Measurements from ENCODE around the gene ACSF3. TPM values are rescaled to one million over a fixed set of nuclear protein-coding genes. Genes with fewer than 3 reads are reported as not detected.
"Not testable (repeated sequence)": the region's sequence is repeated elsewhere in the genome, so short reads cannot be mapped to it uniquely, and the experiment has no call there.

The ACSF3 gene
- total RNA-seq, 4 donors from 2014 or later = 17.8 to 20.7 (median 19.4) TPM

DNA sequence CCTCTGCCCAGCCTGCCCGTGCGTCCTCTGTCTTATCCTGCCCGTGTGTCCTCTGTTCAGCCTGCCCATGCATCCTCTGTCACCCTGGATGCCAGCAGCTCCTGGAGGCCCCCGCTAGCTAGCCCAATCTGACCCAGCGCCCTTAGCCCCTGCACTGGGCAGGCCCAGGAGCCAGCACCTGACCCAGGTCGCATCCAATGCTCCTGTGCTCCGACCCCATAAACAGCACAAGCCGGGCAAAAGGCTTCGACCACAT, 91.0 kb downstream of the ACSF3 start:
- Histone ChIP-seq H3K27ac (no peak overlapping the region), H3K36me3 (peaks cover 0 to 11% of the 10 kb centered on the region in 2 donors), H3K9me3 (no peaks in the 10 kb centered on the region), H3K4me1 (no peaks in the 10 kb centered on the region), H3K27me3 (no peaks in the 10 kb centered on the region), H3K4me3 (no peak overlapping the region)
- TF ChIP-seq, protein P1, sequence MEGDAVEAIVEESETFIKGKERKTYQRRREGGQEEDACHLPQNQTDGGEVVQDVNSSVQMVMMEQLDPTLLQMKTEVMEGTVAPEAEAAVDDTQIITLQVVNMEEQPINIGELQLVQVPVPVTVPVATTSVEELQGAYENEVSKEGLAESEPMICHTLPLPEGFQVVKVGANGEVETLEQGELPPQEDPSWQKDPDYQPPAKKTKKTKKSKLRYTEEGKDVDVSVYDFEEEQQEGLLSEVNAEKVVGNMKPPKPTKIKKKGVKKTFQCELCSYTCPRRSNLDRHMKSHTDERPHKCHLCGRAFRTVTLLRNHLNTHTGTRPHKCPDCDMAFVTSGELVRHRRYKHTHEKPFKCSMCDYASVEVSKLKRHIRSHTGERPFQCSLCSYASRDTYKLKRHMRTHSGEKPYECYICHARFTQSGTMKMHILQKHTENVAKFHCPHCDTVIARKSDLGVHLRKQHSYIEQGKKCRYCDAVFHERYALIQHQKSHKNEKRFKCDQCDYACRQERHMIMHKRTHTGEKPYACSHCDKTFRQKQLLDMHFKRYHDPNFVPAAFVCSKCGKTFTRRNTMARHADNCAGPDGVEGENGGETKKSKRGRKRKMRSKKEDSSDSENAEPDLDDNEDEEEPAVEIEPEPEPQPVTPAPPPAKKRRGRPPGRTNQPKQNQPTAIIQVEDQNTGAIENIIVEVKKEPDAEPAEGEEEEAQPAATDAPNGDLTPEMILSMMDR (IDR thresholded peaks at IDR 0.05 in 4 of 5, conservative IDR thresholded peaks at IDR 0.05 in 1 of 5) = no peak
- TF ChIP-seq POLR2A (IDR thresholded peaks at IDR 0.05) = no peak
- ATAC-seq (no peak), DNase-seq (no peak)
- intact Hi-C loops (cut with DNase I; ENCODE audit: low total_unique reads) (no loop called here), in situ Hi-C loops (cut with MboI; ENCODE audit: low sequenced_read_pairs in 4 of 4) (no loop called here)

DNA sequence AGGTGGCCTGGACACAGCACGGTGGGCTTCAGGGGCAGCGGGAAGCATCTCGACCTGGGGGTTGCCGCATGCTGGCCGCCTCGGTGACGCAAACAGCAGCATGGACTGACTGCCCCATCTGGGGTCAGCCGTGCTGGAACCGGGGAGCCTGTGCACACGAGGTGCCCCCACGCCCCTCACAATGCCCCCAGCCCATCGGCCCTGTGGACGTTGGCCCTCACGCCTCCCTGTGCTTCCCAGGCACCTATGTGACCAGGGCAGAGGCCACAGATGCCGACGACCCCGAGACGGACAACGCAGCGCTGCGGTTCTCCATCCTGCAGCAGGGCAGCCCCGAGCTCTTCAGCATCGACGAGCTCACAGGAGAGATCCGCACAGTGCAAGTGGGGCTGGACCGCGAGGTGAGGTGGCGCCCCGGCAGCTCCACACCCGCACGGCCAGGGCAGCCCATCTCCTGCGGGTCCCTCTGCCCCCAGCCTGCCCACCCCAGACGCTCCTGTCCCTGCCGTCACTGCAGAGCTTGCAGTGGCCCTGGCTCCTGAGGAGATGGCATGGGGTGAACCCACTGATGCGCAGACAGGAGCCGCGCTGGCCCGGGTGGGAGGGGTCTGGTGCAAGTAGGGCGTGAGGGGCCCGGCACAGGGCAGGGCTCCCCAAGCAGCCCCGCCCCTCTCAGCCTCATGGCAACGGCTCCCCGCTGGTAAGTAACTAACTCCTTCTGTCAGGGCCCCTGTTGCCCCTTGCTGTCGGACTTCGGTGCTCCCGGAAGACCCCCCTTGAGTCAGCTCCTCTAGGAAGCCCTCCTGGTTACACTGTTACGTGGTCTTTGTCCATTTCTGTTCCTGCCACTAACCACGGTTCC, 91.5 kb downstream of the ACSF3 start:
- in situ Hi-C loops (cut with MboI; ENCODE audit: low sequenced_read_pairs in 4 of 4) = no loop called here
- H3K4me3 ChIP-seq = no peak overlapping the region
- no peak for DNase-seq
- H3K27me3 ChIP-seq = no peaks in the 10 kb centered on the region
- TF ChIP-seq, protein P1 (IDR thresholded peaks at IDR 0.05 in 4 of 5, conservative IDR thresholded peaks at IDR 0.05 in 1 of 5) = no peak
- no peak for TF ChIP-seq POLR2A (IDR thresholded peaks at IDR 0.05)
- intact Hi-C loops (cut with DNase I; ENCODE audit: low total_unique reads) = no loop called here
- peaks cover 0 to 11% of the 10 kb centered on the region in 2 donors for H3K36me3 ChIP-seq
- H3K27ac ChIP-seq = no peak overlapping the region
- no peaks in the 10 kb centered on the region for H3K9me3 ChIP-seq
- no peak for ATAC-seq
- no peaks in the 10 kb centered on the region for H3K4me1 ChIP-seq

GRCh38 chr16:89185887-89186592, 92.4 kb downstream of the ACSF3 start:
- ATAC-seq; H3K4me1 ChIP-seq; H3K4me3 ChIP-seq; in situ Hi-C loops (cut with MboI; ENCODE audit: low sequenced_read_pairs in 4 of 4); H3K27me3 ChIP-seq; H3K27ac ChIP-seq; DNase-seq; intact Hi-C loops (cut with DNase I; ENCODE audit: low total_unique reads); H3K9me3 ChIP-seq: not testable (repeated sequence)
- H3K36me3 ChIP-seq = peaks cover 0 to 11% of the 10 kb centered on the region in 2 donors

GRCh38 chr16:89186593-89187031, 93.0 kb downstream of the ACSF3 start:
- intact Hi-C loops (cut with DNase I; ENCODE audit: low total_unique reads); H3K27me3 ChIP-seq; H3K4me3 ChIP-seq; H3K9me3 ChIP-seq; ATAC-seq; DNase-seq; H3K27ac ChIP-seq; in situ Hi-C loops (cut with MboI; ENCODE audit: low sequenced_read_pairs in 4 of 4); H3K4me1 ChIP-seq: not testable (repeated sequence)
- H3K36me3 ChIP-seq = peaks cover 0 to 11% of the 10 kb centered on the region in 2 donors

DNA sequence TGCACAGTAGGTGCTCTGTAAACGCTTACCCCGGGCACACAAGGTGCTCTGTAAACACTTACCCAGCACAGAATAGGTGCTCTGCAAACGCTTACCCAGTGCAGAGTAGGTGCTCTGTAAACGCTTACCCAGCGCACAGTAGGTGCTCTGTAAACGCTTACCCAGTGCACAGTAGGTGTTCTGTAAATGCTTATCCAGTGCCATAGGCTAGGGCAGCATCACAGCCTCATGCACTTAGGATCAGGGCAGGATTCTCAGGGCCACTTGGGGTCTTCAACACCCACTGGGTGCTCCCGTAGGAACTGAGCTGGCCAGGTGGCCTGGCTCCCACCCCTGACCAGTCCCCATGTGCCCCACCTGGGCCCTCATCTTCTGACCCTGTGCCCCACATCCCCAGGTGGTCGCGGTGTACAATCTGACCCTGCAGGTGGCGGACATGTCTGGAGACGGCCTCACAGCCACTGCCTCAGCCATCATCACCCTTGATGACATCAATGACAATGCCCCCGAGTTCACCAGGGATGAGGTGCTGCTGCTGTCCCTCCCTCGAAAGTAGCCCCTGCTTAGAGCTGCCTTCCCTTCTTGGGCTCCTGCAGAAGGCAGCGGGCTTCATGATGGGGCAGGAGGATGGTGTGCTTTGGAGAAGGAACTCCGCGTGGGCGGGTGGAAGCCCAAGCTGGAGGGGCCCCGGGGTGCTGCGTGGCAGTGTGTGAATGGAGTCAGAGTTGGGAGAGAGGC, 93.5 kb downstream of the ACSF3 start:
- ATAC-seq = peak; percentile 15 to 36
- H3K27ac ChIP-seq = no peak overlapping the region
- no peak overlapping the region for H3K4me3 ChIP-seq
- H3K9me3 ChIP-seq = no peaks in the 10 kb centered on the region
- H3K27me3 ChIP-seq = no peaks in the 10 kb centered on the region
- in situ Hi-C loops (cut with MboI; ENCODE audit: low sequenced_read_pairs in 4 of 4) (no loop called here), intact Hi-C loops (cut with DNase I; ENCODE audit: low total_unique reads) (no loop called here)
- no peaks in the 10 kb centered on the region for H3K4me1 ChIP-seq
- no peak for DNase-seq
- TF ChIP-seq POLR2A (IDR thresholded peaks at IDR 0.05) = no peak
- TF ChIP-seq, protein P1 (IDR thresholded peaks at IDR 0.05 in 4 of 5, conservative IDR thresholded peaks at IDR 0.05 in 1 of 5) = no peak
- H3K36me3 ChIP-seq = peaks cover 0 to 11% of the 10 kb centered on the region in 2 donors

All from gastrocnemius medialis (tissue), 4 donors.